NT2/D1 (cell line): ENCODE data around the gene ERH.

Experiments
- SUZ12 ChIP-seq: IDR thresholded peaks from 2 replicates; pipeline ENCODE4 v1.6.1; 2011; ENCODE audit not compliant: insufficient read length, insufficient read depth; ENCODE audit errors: extremely low read depth
- YY1 ChIP-seq: IDR thresholded peaks from 2 replicates; pipeline ENCODE4 v1.6.1; 2011; ENCODE audit not compliant: insufficient read length, insufficient read depth

DNA sequence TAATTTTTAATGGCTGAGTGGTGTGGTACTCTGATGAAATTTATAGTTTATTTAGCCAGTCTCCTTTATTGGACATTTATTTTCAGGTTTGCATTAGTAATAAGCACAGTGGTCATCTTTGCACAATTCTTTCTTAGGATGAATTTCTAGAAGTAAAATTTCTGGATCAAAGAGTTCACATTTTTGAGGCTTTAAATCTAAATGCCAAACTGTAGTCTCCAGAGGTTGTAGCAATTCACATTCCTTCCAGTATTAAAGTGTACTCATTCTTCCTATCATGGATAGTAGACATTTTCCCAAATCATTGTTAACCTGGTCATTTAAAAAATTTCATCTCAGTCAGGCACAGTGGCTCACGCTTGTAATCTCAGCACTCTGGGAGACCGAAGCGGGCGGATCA, 25.2 kb upstream of the ERH start:
- TF ChIP-seq YY1 (no peak), SUZ12 (no peak)
